SK-N-SH (cell line): ENCODE results near the gene TMEM163. TPM values are rescaled to one million over a fixed set of nuclear protein-coding genes. Genes with fewer than 3 reads are reported as not detected.

Experiments used
- CTCF ChIA-PET: fragments of 300-600, 350-600 bp; formaldehyde crosslinking; extraction: SDS; loops from one replicate; lab custom pipeline; 2021; lab: Yijun Ruan, JAX
- POLR2A ChIA-PET: fragments of 350-600 bp; sonication (Branson Sonifier 250); formaldehyde crosslinking; extraction: SDS; loops from one replicate; lab custom pipeline; 2020; ENCODE audit warnings: antibody characterized with exemption, inconsistent platforms; lab: Yijun Ruan, JAX
- DNase-seq: peaks from one replicate; pipeline ENCODE4 v3.0.0; 2012
- H2AFZ ChIP-seq: fragments of 200-600 bp; sonication (generic); 2 replicates; pipeline ENCODE4 v1.8.1; 2016; ENCODE audit warnings: antibody characterized with exemption, mild to moderate bottlenecking, low read depth
- H3F3A ChIP-seq: fragments of 200-600 bp; sonication (generic); replicated peaks from 2 replicates; pipeline ENCODE3; 2016; ENCODE audit warnings: antibody characterized with exemption, mild to moderate bottlenecking; ENCODE audit not compliant: insufficient read depth
- H3K27ac ChIP-seq, 2 experiments: fragments of 200-500 bp in 1 of 2; fragments of 200-600 bp in 1 of 2; sonication (Bioruptor generic) in 1 of 2; sonication (generic), shearing (Covaris generic) in 1 of 2; 2 replicates each; pipeline versions ENCODE4 v1.5.1 to v1.6.1; 2014 to 2016; ENCODE audit warnings: low read depth in 2 of 2, inconsistent platforms in 1 of 2, low read length in 1 of 2, mild to moderate bottlenecking in 1 of 2, mixed read lengths in 1 of 2
- H3K27me3 ChIP-seq: fragments of 200-600 bp; sonication (generic), shearing (Covaris generic); 2 replicates; pipeline ENCODE4 v1.6.1; 2016; ENCODE audit warnings: mixed run types; ENCODE audit not compliant: insufficient read depth
- H3K36me3 ChIP-seq, 2 experiments: fragments of 200-500 bp in 1 of 2; fragments of 200-600 bp in 1 of 2; sonication (Bioruptor generic) in 1 of 2; sonication (generic) in 1 of 2; replicated peaks in 1 of 2; 2 replicates each; pipeline versions ENCODE3 to v1.5.1; 2014 to 2016; ENCODE audit warnings: low read length in 1 of 2, mild to moderate bottlenecking in 1 of 2; ENCODE audit not compliant: insufficient read depth in 2 of 2, control insufficient read depth in 1 of 2
- H3K4me1 ChIP-seq, 2 experiments: fragments of 200-500 bp in 1 of 2; fragments of 200-600 bp in 1 of 2; sonication (Bioruptor generic) in 1 of 2; sonication (generic), shearing (Covaris generic) in 1 of 2; 2 replicates each; pipeline versions ENCODE4 v1.5.1 to v1.6.1; 2014 to 2016; ENCODE audit warnings: low read depth in 1 of 2, low read length in 1 of 2, mixed run types in 1 of 2; ENCODE audit not compliant: insufficient read depth in 2 of 2, control insufficient read depth in 1 of 2
- H3K4me2 ChIP-seq: fragments of 200-600 bp; sonication (generic), shearing (Covaris generic); 2 replicates; pipeline ENCODE4 v1.6.1; 2017; ENCODE audit warnings: mixed run types
- H3K4me3 ChIP-seq, 2 experiments: fragments of 200-500 bp in 1 of 2; fragments of 200-600 bp in 1 of 2; sonication (Bioruptor generic) in 1 of 2; sonication (generic), shearing (Covaris generic) in 1 of 2; 2 replicates each; pipeline versions ENCODE4 v1.5.1 to v1.8.1; 2014 to 2016; ENCODE audit warnings: low read depth in 2 of 2, inconsistent platforms in 1 of 2, low read length in 1 of 2, mild to moderate bottlenecking in 1 of 2, mixed read lengths in 1 of 2, moderate library complexity in 1 of 2
- H3K79me2 ChIP-seq: fragments of 200-600 bp; sonication (generic); 2 replicates; pipeline ENCODE4 v1.8.1; 2017; ENCODE audit warnings: mild to moderate bottlenecking; ENCODE audit not compliant: insufficient read depth
- H3K9ac ChIP-seq: fragments of 200-600 bp; sonication (generic); 2 replicates; pipeline ENCODE4 v1.6.1; 2017; ENCODE audit warnings: mixed run types
- H3K9me2 ChIP-seq: fragments of 200-600 bp; sonication (generic); 2 replicates; pipeline ENCODE4 v1.6.1; 2017; ENCODE audit warnings: mixed run types
- H3K9me3 ChIP-seq: fragments of 200-600 bp; sonication (generic); 2 replicates; pipeline ENCODE4 v1.6.1; 2017; ENCODE audit warnings: mixed run types, mild to moderate bottlenecking, moderate library complexity
- H4K20me1 ChIP-seq: fragments of 200-600 bp; sonication (generic); 2 replicates; pipeline ENCODE4 v1.6.1; 2017; ENCODE audit warnings: mild to moderate bottlenecking, mixed run types; ENCODE audit not compliant: insufficient read depth
- CTCF ChIP-seq: fragments of 200-600 bp; sonication (generic); IDR thresholded peaks from 2 replicates; pipeline ENCODE4 v1.6.1; 2017; ENCODE audit warnings: antibody characterized with exemption, mild to moderate bottlenecking, moderate library complexity
- ELF1 ChIP-seq: IDR thresholded peaks from 2 replicates; pipeline ENCODE4 v1.4.0; 2012
- EP300 ChIP-seq, 2 experiments: IDR thresholded peaks; 2 replicates each; pipeline versions ENCODE4 v1.4.0 to v1.6.1; 2012; ENCODE audit warnings: borderline replicate concordance in 1 of 2, low read depth in 1 of 2, low read length in 1 of 2
- FOSL2 ChIP-seq: IDR thresholded peaks from 2 replicates; pipeline ENCODE4 v1.4.0; 2012; ENCODE audit warnings: low read depth, mild to moderate bottlenecking, moderate library complexity, borderline replicate concordance
- FOXJ3 ChIP-seq: sonication (generic); formaldehyde crosslinking; IDR thresholded peaks from 2 replicates; pipeline ENCODE4 v1.5.1; 2020; ENCODE audit warnings: mild to moderate bottlenecking, missing genetic modification reagents
- FOXM1 ChIP-seq: IDR thresholded peaks from 2 replicates; pipeline ENCODE4 v1.4.0; 2012; ENCODE audit warnings: low read depth, mild to moderate bottlenecking
- GABPA ChIP-seq: IDR thresholded peaks from 2 replicates; pipeline ENCODE4 v1.4.0; 2012; ENCODE audit warnings: low read depth, mild to moderate bottlenecking
- GATA2 ChIP-seq: sonication (generic); formaldehyde crosslinking; IDR thresholded peaks from 2 replicates; pipeline ENCODE4 v1.5.0; 2020; ENCODE audit warnings: mild to moderate bottlenecking, missing genetic modification reagents
- IRF3 ChIP-seq: fragments of 150-350 bp; IDR thresholded peaks from 2 replicates; pipeline ENCODE4 v1.6.1; 2016; ENCODE audit warnings: mild to moderate bottlenecking, low read depth, low read length
- JUND ChIP-seq: IDR thresholded peaks from 2 replicates; pipeline ENCODE4 v1.4.0; 2012
- MEF2A ChIP-seq: IDR thresholded peaks from 2 replicates; pipeline ENCODE4 v1.4.0; 2012; ENCODE audit warnings: low read depth, borderline replicate concordance
- MXI1 ChIP-seq: IDR thresholded peaks from 2 replicates; pipeline ENCODE4 v1.6.1; 2012; ENCODE audit warnings: mild to moderate bottlenecking, low read depth, low read length, improper control_type of control experiment
- NFIC ChIP-seq: IDR thresholded peaks from 2 replicates; pipeline ENCODE4 v1.4.0; 2012; ENCODE audit warnings: borderline replicate concordance
- NRF1 ChIP-seq: IDR thresholded peaks from 2 replicates; pipeline ENCODE4 v1.6.1; 2012; ENCODE audit warnings: low read depth, mild to moderate bottlenecking, low read length
- POLR2AphosphoS5 ChIP-seq: IDR thresholded peaks from 2 replicates; pipeline ENCODE4 v1.6.1; 2012; ENCODE audit warnings: low read depth, low read length
- RAD21 ChIP-seq: IDR thresholded peaks from 2 replicates; pipeline ENCODE4 v1.6.1; 2012; ENCODE audit warnings: mild to moderate bottlenecking, low read length
- TAF1 ChIP-seq: IDR thresholded peaks from 2 replicates; pipeline ENCODE4 v1.6.1; 2012; ENCODE audit warnings: low read depth, mild to moderate bottlenecking, low read length, moderate library complexity, borderline replicate concordance
- TEAD4 ChIP-seq: IDR thresholded peaks from 2 replicates; pipeline ENCODE4 v1.4.0; 2012; ENCODE audit warnings: mild to moderate bottlenecking, borderline replicate concordance; ENCODE audit not compliant: insufficient read depth
- YY1 ChIP-seq: IDR thresholded peaks from 2 replicates; pipeline ENCODE4 v1.4.0; 2012; ENCODE audit warnings: low read depth, mild to moderate bottlenecking
- WGBS: methylation state at CpG from one replicate; pipeline ENCODE4 v1.1.6; 2017; ENCODE audit warnings: low lambda C conversion rate; 5-methylcytosine and 5-hydroxymethylcytosine counted together
- polyA plus RNA-seq, 3 experiments: library from polyadenylated mRNA; depleted of rRNA; stranded (reverse); fragments of >200 nt; gene quantifications; 2 replicates each; pipeline ENCODE4 v1.2.3, GENCODE V29; 2012

Gene TMEM163
- polyA plus RNA-seq, 1 of the 3 experiments (the other 2 are of a cell fraction) = not detected

GRCh38 chr2:134465228-134466105 lies 253.3 kb downstream of the TMEM163 start:
- Histone ChIP-seq H3K4me1 (peaks cover 0 to 10% of the 10 kb centered on the region in 2 experiments; a peak in 1 of 4 replicates), H4K20me1 (no peaks in the 10 kb centered on the region), H3K36me3 (no peaks in the 10 kb centered on the region), H3K4me3 (no peak overlapping the region), H3K9me3 (no peaks in the 10 kb centered on the region), H3K79me2 (no peaks in the 10 kb centered on the region), H3K9me2 (no peaks in the 10 kb centered on the region), H3F3A (no peaks in the 10 kb centered on the region), H2AFZ (no peak overlapping the region), H3K9ac (no peak overlapping the region), H3K27me3 (no peaks in the 10 kb centered on the region)
- CTCF ChIA-PET = interaction anchor here (1.0 to 3.6 kb wide), 3 partner anchors 15 to 433 kb away, joined by 3 to 11 read pairs (median 8); no protein-coding TSS in a partner anchor
- no peak for DNase-seq
- WGBS = 45% methylated on average over 6 of the region's 6 CpGs
- POLR2A ChIA-PET = no interaction called here
- TF ChIP-seq TAF1 (no peak), JUND (no peak), FOXM1 (no peak), RAD21 (no peak), FOXJ3 (CRISPR knock-in tag) (no peak), ELF1 (no peak), YY1 (no peak), POLR2AphosphoS5 (no peak), MEF2A (no peak), MXI1 (no peak), EP300 (IDR thresholded peaks at IDR 0.05; ENCODE audit: borderline replicate concordance in 1 of 2, low read depth in 1 of 2, low read length in 1 of 2) (no peak)
- TF ChIP-seq, all 33 proteins: peak for 0
- Histone ChIP-seq H3K4me2 (no peak overlapping the region), H3K27ac (no peak overlapping the region)

- Histone ChIP-seq H3K9me3 (no peaks in the 10 kb centered on the region), H3F3A (no peaks in the 10 kb centered on the region), H3K27me3 (no peaks in the 10 kb centered on the region), H3K4me2 (no peak overlapping the region), H3K9me2 (no peaks in the 10 kb centered on the region), H3K4me3 (no peak overlapping the region), H2AFZ (no peak overlapping the region), H3K4me1 (peaks cover 0 to 14% of the 10 kb centered on the region in 2 experiments; a peak in 1 of 4 replicates), H3K79me2 (no peaks in the 10 kb centered on the region), H4K20me1 (no peaks in the 10 kb centered on the region), H3K9ac (no peak overlapping the region), H3K27ac (no peak overlapping the region), H3K36me3 (no peaks in the 10 kb centered on the region)
- 7% methylated on average over 3 of the region's 7 CpGs for WGBS
- ChIA-PET POLR2A (no interaction called here), CTCF (interaction anchor here (0.7 to 5.5 kb wide), 3 partner anchors 13 to 541 kb away, joined by 3 to 50 read pairs (median 5); no protein-coding TSS in a partner anchor)
- DNase-seq = no peak
- no peak for TF ChIP-seq NRF1
- no peak for TF ChIP-seq FOSL2
- TF ChIP-seq IRF3 = no peak
- TF ChIP-seq TEAD4 = no peak
- TF ChIP-seq GATA2 (CRISPR knock-in tag) = no peak
- TF ChIP-seq CTCF = no peak
- TF ChIP-seq NFIC = no peak
- no peak for TF ChIP-seq GABPA
Observed at GRCh38 chr2:134463699-134464022, 255.1 kb downstream of the TMEM163 start.
